Activated CD4-positive, alpha-beta T cell treated with anti-CD3 and anti-CD28 coated beads for 36 hours (primary cell): Measurements from ENCODE around the gene CTIF. TPM values are rescaled to one million over a fixed set of nuclear protein-coding genes. Genes with fewer than 3 reads are reported as not detected.

Experiments used
- ATAC-seq: fragments of 200-7000 bp; cut with Tn5 transposase; one replicate; pipeline ENCODE4 v1.10.0; 2021; ENCODE audit warnings: mild to moderate bottlenecking, moderate library complexity
- CTCF ChIA-PET: fragments of 350-600 bp; sonication (Branson Sonifier 250); formaldehyde crosslinking; loops from one replicate; lab custom pipeline; 2021; ENCODE audit warnings: antibody characterized with exemption; lab: Charles Lee
- POLR2A ChIA-PET: fragments of 350-600 bp; sonication (Branson Sonifier 250); formaldehyde crosslinking; loops from one replicate; lab custom pipeline; 2021; ENCODE audit warnings: antibody characterized with exemption, inconsistent platforms; lab: Charles Lee
- DNase-seq: peaks from one replicate; pipeline ENCODE4 v3.0.0-alpha.2; 2020
- H3K27ac Mint-ChIP-seq: one replicate; pipeline ENCODE4 v1.8.0; 2021; ENCODE audit warnings: mixed read lengths
- H3K27me3 Mint-ChIP-seq: one replicate; pipeline ENCODE4 v1.8.0; 2021; ENCODE audit warnings: mixed read lengths
- H3K36me3 Mint-ChIP-seq: one replicate; pipeline ENCODE4 v1.8.0; 2021; ENCODE audit warnings: low read depth, mixed read lengths
- H3K4me1 Mint-ChIP-seq: one replicate; pipeline ENCODE4 v1.8.0; 2021; ENCODE audit warnings: mixed read lengths
- H3K4me3 Mint-ChIP-seq: one replicate; pipeline ENCODE4 v1.8.0; 2021; ENCODE audit warnings: mild to moderate bottlenecking, moderate library complexity, mixed read lengths
- H3K9me3 Mint-ChIP-seq: one replicate; pipeline ENCODE4 v1.8.0; 2021; ENCODE audit warnings: low read depth, mixed read lengths
- intact Hi-C, 2 experiments: fragments of 100-400 bp; cut with DNase I in 1 of 2; cut with micrococcal nuclease in 1 of 2; formaldehyde crosslinking; loops; one replicate each; pipeline versions ENCODE4 v1.14.2 to v1.15.1; 2022 to 2024; cut with DNase I, micrococcal nuclease
- total RNA-seq, 2 experiments: library from RNA; stranded (reverse); gene quantifications; one replicate each; pipeline ENCODE4 v1.2.3, GENCODE V29; 2021

Gene CTIF
- total RNA-seq, 2 experiments from 2014 or later = 4.5 to 5.3 TPM

GRCh38 chr18:48580066-48580465, 41.2 kb downstream of the CTIF start:
- Mint-ChIP-seq H3K27me3 (peaks cover 2% of the 10 kb centered on the region), H3K36me3 (peaks cover 2% of the 10 kb centered on the region), H3K4me3 (no peak overlapping the region), H3K27ac (no peak overlapping the region), H3K9me3 (no peaks in the 10 kb centered on the region), H3K4me1 (peaks cover 4% of the 10 kb centered on the region)
- CTCF ChIA-PET = no interaction called here
- ATAC-seq (no peak), DNase-seq (no peak)
- intact Hi-C loops = no loop called here
- POLR2A ChIA-PET = no interaction called here

- Mint-ChIP-seq H3K4me3 (no peak overlapping the region), H3K27me3 (peaks cover 2% of the 10 kb centered on the region), H3K27ac (no peak overlapping the region), H3K9me3 (no peaks in the 10 kb centered on the region), H3K4me1 (peaks cover 4% of the 10 kb centered on the region), H3K36me3 (peaks cover 2% of the 10 kb centered on the region)
- no peak for DNase-seq
- ATAC-seq = no peak
- ChIA-PET CTCF (no interaction called here), POLR2A (no interaction called here)
- intact Hi-C loops = no loop called here
These were observed 42.0 kb downstream of the CTIF start for GRCh38 chr18:48580782-48581181.

- POLR2A ChIA-PET = no interaction called here
- CTCF ChIA-PET = interaction anchor here (0.7 kb wide), 1 partner anchor 125 kb away, joined by 3 read pairs; no protein-coding TSS in a partner anchor
- DNase-seq (no peak), ATAC-seq (no peak)
- H3K9me3 Mint-ChIP-seq = no peaks in the 10 kb centered on the region
- no peak overlapping the region for H3K27ac Mint-ChIP-seq
- no peak overlapping the region for H3K4me3 Mint-ChIP-seq
- H3K4me1 Mint-ChIP-seq = peaks cover 4% of the 10 kb centered on the region
- intact Hi-C loops = no loop called here
- H3K27me3 Mint-ChIP-seq = peaks cover 2% of the 10 kb centered on the region
- peaks cover 2% of the 10 kb centered on the region for H3K36me3 Mint-ChIP-seq
These were observed 42.4 kb downstream of the CTIF start for GRCh38 chr18:48581206-48581605.

- intact Hi-C loops = no loop called here
- ChIA-PET POLR2A (no interaction called here), CTCF (interaction anchor here (0.7 kb wide), 1 partner anchor 126 kb away, joined by 3 read pairs; no protein-coding TSS in a partner anchor)
- Mint-ChIP-seq H3K27me3 (peaks cover 2% of the 10 kb centered on the region), H3K4me3 (no peak overlapping the region), H3K27ac (no peak overlapping the region), H3K4me1 (peaks cover 4% of the 10 kb centered on the region), H3K9me3 (no peaks in the 10 kb centered on the region), H3K36me3 (peaks cover 2% of the 10 kb centered on the region)
- ATAC-seq (no peak), DNase-seq (no peak)
These were observed 43.1 kb downstream of the CTIF start for GRCh38 chr18:48581941-48582340.

- no peak overlapping the region for H3K27ac Mint-ChIP-seq
- ChIA-PET CTCF (no interaction called here), POLR2A (no interaction called here)
- H3K27me3 Mint-ChIP-seq = peaks cover 2% of the 10 kb centered on the region
- no peak overlapping the region for H3K4me3 Mint-ChIP-seq
- intact Hi-C loops = no loop called here
- DNase-seq = no peak
- H3K36me3 Mint-ChIP-seq = peaks cover 2% of the 10 kb centered on the region
- ATAC-seq = no peak
- H3K9me3 Mint-ChIP-seq = no peaks in the 10 kb centered on the region
- peaks cover 4% of the 10 kb centered on the region for H3K4me1 Mint-ChIP-seq
These were observed 44.1 kb downstream of the CTIF start for GRCh38 chr18:48582946-48583345.

- CTCF ChIA-PET = no interaction called here
- Mint-ChIP-seq H3K27me3 (peaks cover 2% of the 10 kb centered on the region), H3K36me3 (no peaks in the 10 kb centered on the region), H3K4me3 (no peak overlapping the region), H3K9me3 (no peaks in the 10 kb centered on the region), H3K4me1 (peaks cover 3% of the 10 kb centered on the region), H3K27ac (no peak overlapping the region)
- POLR2A ChIA-PET = no interaction called here
- DNase-seq (no peak), ATAC-seq (no peak)
- intact Hi-C loops = no loop called here
These were observed 44.7 kb downstream of the CTIF start for GRCh38 chr18:48583573-48583972.

GRCh38 chr18:48589797-48590519, 51.1 kb downstream of the CTIF start:
- DNase-seq (no peak), ATAC-seq (no peak)
- POLR2A ChIA-PET = no interaction called here
- no peaks in the 10 kb centered on the region for H3K9me3 Mint-ChIP-seq
- no peaks in the 10 kb centered on the region for H3K4me1 Mint-ChIP-seq
- intact Hi-C loops = no loop called here
- H3K27ac Mint-ChIP-seq = no peak overlapping the region
- CTCF ChIA-PET = interaction anchor here (0.7 kb wide), 1 partner anchor 58 kb away, joined by 3 read pairs; no protein-coding TSS in a partner anchor
- no peak overlapping the region for H3K4me3 Mint-ChIP-seq
- H3K27me3 Mint-ChIP-seq = no peaks in the 10 kb centered on the region
- H3K36me3 Mint-ChIP-seq = no peaks in the 10 kb centered on the region

- Mint-ChIP-seq H3K36me3 (no peaks in the 10 kb centered on the region), H3K4me1 (no peaks in the 10 kb centered on the region), H3K27ac (no peak overlapping the region), H3K27me3 (no peaks in the 10 kb centered on the region), H3K4me3 (no peak overlapping the region), H3K9me3 (no peaks in the 10 kb centered on the region)
- CTCF ChIA-PET = no interaction called here
- DNase-seq = no peak
- no peak for ATAC-seq
- POLR2A ChIA-PET = no interaction called here
- intact Hi-C loops = no loop called here
These were observed 51.8 kb downstream of the CTIF start for GRCh38 chr18:48590678-48591077.

- H3K36me3 Mint-ChIP-seq = no peaks in the 10 kb centered on the region
- POLR2A ChIA-PET = no interaction called here
- DNase-seq (no peak), ATAC-seq (no peak)
- H3K27me3 Mint-ChIP-seq = no peaks in the 10 kb centered on the region
- H3K9me3 Mint-ChIP-seq = no peaks in the 10 kb centered on the region
- no peaks in the 10 kb centered on the region for H3K4me1 Mint-ChIP-seq
- CTCF ChIA-PET = interaction anchor here (1.0 kb wide), 1 partner anchor 218 kb away, joined by 3 read pairs; no protein-coding TSS in a partner anchor
- intact Hi-C loops = no loop called here
- no peak overlapping the region for H3K4me3 Mint-ChIP-seq
- no peak overlapping the region for H3K27ac Mint-ChIP-seq
These were observed 53.8 kb downstream of the CTIF start for GRCh38 chr18:48592540-48593171.

- no peaks in the 10 kb centered on the region for H3K27me3 Mint-ChIP-seq
- DNase-seq = no peak
- no peak for ATAC-seq
- CTCF ChIA-PET = interaction anchor here (1.2 to 1.7 kb wide), 2 partner anchors 13 to 150 kb away, joined by 3 to 4 read pairs; no protein-coding TSS in a partner anchor
- H3K27ac Mint-ChIP-seq = no peak overlapping the region
- H3K36me3 Mint-ChIP-seq = no peaks in the 10 kb centered on the region
- no peaks in the 10 kb centered on the region for H3K9me3 Mint-ChIP-seq
- POLR2A ChIA-PET = no interaction called here
- H3K4me1 Mint-ChIP-seq = no peaks in the 10 kb centered on the region
- intact Hi-C loops = no loop called here
- H3K4me3 Mint-ChIP-seq = no peak overlapping the region
These were observed 55.8 kb downstream of the CTIF start for GRCh38 chr18:48594471-48595094.

GRCh38 chr18:48595703-48596218, 56.9 kb downstream of the CTIF start:
- intact Hi-C loops = no loop called here
- H3K9me3 Mint-ChIP-seq = no peaks in the 10 kb centered on the region
- no peaks in the 10 kb centered on the region for H3K27me3 Mint-ChIP-seq
- DNase-seq (no peak), ATAC-seq (peak; percentile 42)
- POLR2A ChIA-PET = no interaction called here
- CTCF ChIA-PET = interaction anchor here (0.5 to 1.7 kb wide), 3 partner anchors 12 to 1624 kb away, joined by 3 to 4 read pairs (median 4); no protein-coding TSS in a partner anchor
- H3K4me3 Mint-ChIP-seq = no peak overlapping the region
- no peaks in the 10 kb centered on the region for H3K4me1 Mint-ChIP-seq
- H3K27ac Mint-ChIP-seq = no peak overlapping the region
- H3K36me3 Mint-ChIP-seq = no peaks in the 10 kb centered on the region
